GM23338 (cell line): ENCODE measurements around the gene IGLL5.

Experiments used
- CTCF ChIP-seq, 2 experiments: fragments of 200-600 bp in 1 of 2; sonication (generic) in 1 of 2; conservative IDR thresholded peaks; 2 replicates each; pipeline versions ENCODE4 v1.5.1 to v1.6.1; 2016 to 2017; ENCODE audit warnings: antibody characterized with exemption in 2 of 2, low read depth in 2 of 2, mild to moderate bottlenecking in 2 of 2, moderate library complexity in 1 of 2
- EZH2 ChIP-seq: fragments of 200-600 bp; sonication (generic); IDR thresholded peaks from one replicate; pipeline ENCODE4 v1.8.0; 2017; ENCODE audit warnings: antibody characterized with exemption, mild to moderate bottlenecking, low read depth; ENCODE audit not compliant: unreplicated experiment
- JUNB ChIP-seq: IDR thresholded peaks from one replicate; pipeline ENCODE4 v1.6.1; 2016; ENCODE audit warnings: antibody characterized with exemption; ENCODE audit not compliant: unreplicated experiment
- POLR2AphosphoS5 ChIP-seq: IDR thresholded peaks from 2 replicates; pipeline ENCODE4 v1.6.1; 2016; ENCODE audit warnings: antibody characterized with exemption, low read depth
- REST ChIP-seq: IDR thresholded peaks from one replicate; pipeline ENCODE4 v1.6.1; 2018; ENCODE audit warnings: antibody characterized with exemption; ENCODE audit not compliant: unreplicated experiment

- TF ChIP-seq POLR2AphosphoS5 (no peak), CTCF (conservative IDR thresholded peaks at IDR 0.05; ENCODE audit: low read depth in 2 of 2) (no peak), EZH2 (no peak), REST (no peak), JUNB (no peak)
Observed at GRCh38 chr22:22912135-22912987, 24.7 kb downstream of the IGLL5 start.
